Measurements from ENCODE around the gene FHOD3.

DNA sequence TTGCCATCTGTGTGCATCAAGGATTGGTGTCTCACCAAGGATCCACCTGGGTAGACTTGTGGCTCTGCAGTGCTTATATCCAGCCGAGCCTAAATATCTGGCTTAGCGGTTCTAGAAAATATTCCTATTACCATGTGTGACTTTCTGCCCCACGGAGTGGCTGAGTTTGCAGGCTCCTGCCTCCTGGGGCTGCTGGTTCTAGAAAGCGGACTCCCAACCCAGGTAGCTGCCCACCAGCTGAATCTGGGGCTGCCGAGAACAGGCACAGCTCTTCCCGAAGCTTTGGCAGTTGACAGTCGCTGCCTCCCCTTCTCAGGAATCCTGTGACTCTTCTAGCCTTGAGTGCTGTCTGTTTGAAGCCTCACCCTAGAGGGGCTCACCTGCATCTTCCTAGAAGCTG, 426.7 kb downstream of the FHOD3 start:
- TF ChIP-seq, protein P1, sequence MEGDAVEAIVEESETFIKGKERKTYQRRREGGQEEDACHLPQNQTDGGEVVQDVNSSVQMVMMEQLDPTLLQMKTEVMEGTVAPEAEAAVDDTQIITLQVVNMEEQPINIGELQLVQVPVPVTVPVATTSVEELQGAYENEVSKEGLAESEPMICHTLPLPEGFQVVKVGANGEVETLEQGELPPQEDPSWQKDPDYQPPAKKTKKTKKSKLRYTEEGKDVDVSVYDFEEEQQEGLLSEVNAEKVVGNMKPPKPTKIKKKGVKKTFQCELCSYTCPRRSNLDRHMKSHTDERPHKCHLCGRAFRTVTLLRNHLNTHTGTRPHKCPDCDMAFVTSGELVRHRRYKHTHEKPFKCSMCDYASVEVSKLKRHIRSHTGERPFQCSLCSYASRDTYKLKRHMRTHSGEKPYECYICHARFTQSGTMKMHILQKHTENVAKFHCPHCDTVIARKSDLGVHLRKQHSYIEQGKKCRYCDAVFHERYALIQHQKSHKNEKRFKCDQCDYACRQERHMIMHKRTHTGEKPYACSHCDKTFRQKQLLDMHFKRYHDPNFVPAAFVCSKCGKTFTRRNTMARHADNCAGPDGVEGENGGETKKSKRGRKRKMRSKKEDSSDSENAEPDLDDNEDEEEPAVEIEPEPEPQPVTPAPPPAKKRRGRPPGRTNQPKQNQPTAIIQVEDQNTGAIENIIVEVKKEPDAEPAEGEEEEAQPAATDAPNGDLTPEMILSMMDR (IDR thresholded peaks at IDR 0.05) = no peak
- no peak for TF ChIP-seq POLR2A (IDR thresholded peaks at IDR 0.05)
